ENCODE results near the gene SLC15A5.

Gene SLC15A5

DNA sequence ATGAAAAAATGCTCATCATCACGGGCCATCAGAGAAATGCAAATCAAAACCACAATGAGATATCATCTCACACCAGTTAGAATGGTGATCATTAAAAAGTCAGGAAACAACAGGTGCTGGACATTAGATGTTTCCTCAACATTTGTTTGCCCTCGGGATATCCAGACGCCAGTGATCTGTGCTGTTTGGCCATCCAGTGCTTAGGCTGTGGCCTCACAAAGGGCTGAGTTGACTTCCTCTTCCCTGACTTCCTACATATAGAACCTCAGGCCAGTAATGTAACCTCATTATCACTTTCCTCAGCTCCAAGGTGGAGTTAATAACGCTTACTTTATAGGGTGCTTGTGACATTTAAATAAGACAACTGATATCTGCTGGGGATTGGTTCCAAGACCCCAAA lies 51.8 kb downstream of the SLC15A5 start:
- Histone ChIP-seq H3K27me3 (ENCODE audit: control insufficient read depth in 1 of 2, insufficient read depth in 2 of 2, low read length in 2 of 2) (no peaks in the 10 kb centered on the region), H3K4me1 (ENCODE audit: control insufficient read depth, insufficient read depth, low read length) (no peaks in the 10 kb centered on the region)

DNA sequence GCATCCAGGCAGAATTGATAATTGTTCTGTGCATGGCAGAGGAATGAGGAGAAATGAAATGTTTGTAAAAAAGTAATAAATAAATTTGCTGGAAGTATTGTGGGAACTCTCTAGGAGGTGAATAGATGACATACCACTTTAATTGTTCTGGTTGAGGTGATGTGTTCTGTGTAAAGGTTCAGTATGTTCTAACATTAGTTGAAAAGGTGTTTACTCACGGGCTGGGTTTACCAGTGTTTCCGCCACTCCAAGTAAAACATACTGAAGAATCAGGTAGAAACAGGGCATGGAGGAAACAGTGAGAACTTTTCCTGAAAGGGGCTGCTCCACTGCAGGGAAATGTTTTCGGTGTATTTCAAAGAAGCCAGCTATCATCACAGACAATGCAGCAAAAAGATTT lies 53.3 kb downstream of the SLC15A5 start:
- Histone ChIP-seq H3K4me3 (ENCODE audit: low read length in 2 of 2) (no peak overlapping the region), H3K9me3 (ENCODE audit: control insufficient read depth in 2 of 2, low read length in 2 of 2) (no peaks in the 10 kb centered on the region), H3K27me3 (ENCODE audit: control insufficient read depth in 1 of 2, insufficient read depth in 2 of 2, low read length in 2 of 2) (no peaks in the 10 kb centered on the region), H3K9ac (ENCODE audit: low read length in 2 of 2) (no peak overlapping the region), H3K36me3 (ENCODE audit: control insufficient read depth in 2 of 2, insufficient read depth in 2 of 2, low read length in 2 of 2) (no peaks in the 10 kb centered on the region), H3K4me1 (ENCODE audit: control insufficient read depth, insufficient read depth, low read length) (no peaks in the 10 kb centered on the region), H3K27ac (ENCODE audit: low read length) (no peak overlapping the region)

More for the DNA sequence above, 51.8 kb downstream of the SLC15A5 start:
- Histone ChIP-seq H3K36me3 (ENCODE audit: control insufficient read depth in 2 of 2, insufficient read depth in 2 of 2, low read length in 2 of 2) (no peaks in the 10 kb centered on the region), H3K27ac (ENCODE audit: low read length) (no peak overlapping the region), H3K9ac (ENCODE audit: low read length in 2 of 2) (no peak overlapping the region), H3K4me3 (ENCODE audit: low read length in 2 of 2) (no peak overlapping the region), H3K9me3 (ENCODE audit: control insufficient read depth in 2 of 2, low read length in 2 of 2) (no peaks in the 10 kb centered on the region)

DNA sequence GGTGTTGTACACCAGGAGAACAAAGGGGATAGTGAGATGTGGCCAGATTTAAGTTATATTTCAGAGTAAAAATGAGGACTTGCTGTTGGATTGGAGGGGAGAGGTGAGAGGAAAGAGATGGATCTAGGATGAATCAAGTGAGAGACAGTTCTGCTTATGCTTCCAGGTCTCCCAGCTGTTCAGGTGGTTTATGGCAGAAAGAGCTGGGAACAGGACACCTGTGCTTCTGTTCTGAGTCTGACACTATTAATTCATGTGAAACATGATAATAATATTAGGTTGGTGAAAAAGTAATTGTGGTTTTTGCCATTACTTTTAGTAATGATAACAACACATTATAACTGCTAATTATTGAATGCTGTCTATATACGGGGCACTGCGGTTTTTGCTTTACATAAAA lies 55.7 kb downstream of the SLC15A5 start:
- Histone ChIP-seq H3K27me3 (ENCODE audit: control insufficient read depth in 1 of 2, insufficient read depth in 2 of 2, low read length in 2 of 2) (no peaks in the 10 kb centered on the region), H3K9ac (ENCODE audit: low read length in 2 of 2) (no peak overlapping the region), H3K4me1 (ENCODE audit: control insufficient read depth, insufficient read depth, low read length) (no peaks in the 10 kb centered on the region), H3K36me3 (ENCODE audit: control insufficient read depth in 2 of 2, insufficient read depth in 2 of 2, low read length in 2 of 2) (no peaks in the 10 kb centered on the region), H3K4me3 (ENCODE audit: low read length in 2 of 2) (no peak overlapping the region), H3K9me3 (ENCODE audit: control insufficient read depth in 2 of 2, low read length in 2 of 2) (no peaks in the 10 kb centered on the region), H3K27ac (ENCODE audit: low read length) (no peak overlapping the region)

DNA sequence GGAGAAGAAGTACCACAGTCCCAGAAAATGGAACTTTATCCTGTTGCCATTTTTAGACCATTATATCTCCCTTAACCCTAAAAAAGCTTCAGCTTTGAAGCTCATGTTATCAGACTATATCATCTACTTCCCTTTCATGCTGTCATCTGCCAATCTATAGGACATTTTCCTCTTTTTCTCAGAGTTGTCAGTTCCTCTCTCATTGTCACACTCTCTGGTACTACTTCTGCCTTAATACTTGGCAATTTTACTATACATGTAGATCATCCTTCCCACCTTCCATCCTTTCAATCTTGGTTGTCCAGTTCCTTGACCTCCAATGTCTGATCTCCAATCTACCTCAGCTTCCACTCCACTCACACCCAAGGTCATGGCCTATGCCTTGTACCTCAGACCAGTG lies 57.4 kb downstream of the SLC15A5 start:
- no peak overlapping the region for H3K27ac ChIP-seq (ENCODE audit: low read length)
- H3K9me3 ChIP-seq (ENCODE audit: control insufficient read depth in 2 of 2, low read length in 2 of 2) = no peaks in the 10 kb centered on the region
- no peak overlapping the region for H3K4me3 ChIP-seq (ENCODE audit: low read length in 2 of 2)

DNA sequence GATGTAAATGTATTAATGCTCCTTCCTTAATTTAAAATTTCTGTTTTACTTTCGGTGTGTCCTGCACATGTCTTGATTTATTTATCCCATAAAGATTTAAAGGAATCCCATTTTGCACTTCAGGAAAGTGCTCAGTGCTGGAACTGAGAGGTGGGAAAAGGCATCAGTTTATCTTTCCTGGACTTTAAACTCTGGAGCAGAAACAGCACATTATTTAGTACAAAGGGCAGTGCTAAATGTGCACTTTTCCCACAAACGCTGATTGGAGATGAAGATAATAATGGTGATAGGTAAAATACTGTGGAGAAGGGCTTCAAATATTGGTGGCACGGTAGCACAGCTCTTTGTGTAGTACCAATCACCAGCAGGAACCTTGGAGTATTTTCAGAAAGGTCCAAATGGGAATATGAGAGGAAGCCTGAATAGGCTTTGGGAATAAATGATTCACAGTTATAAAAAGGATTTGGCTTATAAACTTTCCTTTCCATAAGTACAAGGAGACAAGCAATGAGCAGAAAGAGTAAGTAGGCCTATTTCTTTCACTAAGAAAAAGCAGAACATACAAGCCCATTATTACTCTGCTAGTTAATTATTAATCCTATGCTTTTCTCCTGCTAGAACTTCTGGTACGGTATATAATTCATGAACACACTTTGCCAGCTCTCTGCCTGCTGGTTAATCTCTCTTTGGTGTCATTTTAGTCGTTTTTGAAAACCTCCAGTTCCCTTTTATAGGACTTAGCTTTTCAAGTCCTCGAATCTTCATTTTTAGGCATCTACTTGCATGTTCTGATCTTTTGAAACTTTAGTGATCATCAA lies 58.3 kb downstream of the SLC15A5 start:
- H3K9me3 ChIP-seq (ENCODE audit: control insufficient read depth in 2 of 2, low read length in 2 of 2) = no peaks in the 10 kb centered on the region
- no peaks in the 10 kb centered on the region for H3K4me1 ChIP-seq (ENCODE audit: control insufficient read depth, insufficient read depth, low read length)
- H3K4me3 ChIP-seq (ENCODE audit: low read length in 2 of 2) = no peak overlapping the region
- no peak overlapping the region for H3K27ac ChIP-seq (ENCODE audit: low read length)
- H3K27me3 ChIP-seq (ENCODE audit: control insufficient read depth in 1 of 2, insufficient read depth in 2 of 2, low read length in 2 of 2) = no peaks in the 10 kb centered on the region
- no peak overlapping the region for H3K9ac ChIP-seq (ENCODE audit: low read length in 2 of 2)
- no peaks in the 10 kb centered on the region for H3K36me3 ChIP-seq (ENCODE audit: control insufficient read depth in 2 of 2, insufficient read depth in 2 of 2, low read length in 2 of 2)

More for the DNA sequence above, 57.4 kb downstream of the SLC15A5 start:
- Histone ChIP-seq H3K9ac (ENCODE audit: low read length in 2 of 2) (no peak overlapping the region), H3K27me3 (ENCODE audit: control insufficient read depth in 1 of 2, insufficient read depth in 2 of 2, low read length in 2 of 2) (no peaks in the 10 kb centered on the region), H3K36me3 (ENCODE audit: control insufficient read depth in 2 of 2, insufficient read depth in 2 of 2, low read length in 2 of 2) (no peaks in the 10 kb centered on the region), H3K4me1 (ENCODE audit: control insufficient read depth, insufficient read depth, low read length) (no peaks in the 10 kb centered on the region)

DNA sequence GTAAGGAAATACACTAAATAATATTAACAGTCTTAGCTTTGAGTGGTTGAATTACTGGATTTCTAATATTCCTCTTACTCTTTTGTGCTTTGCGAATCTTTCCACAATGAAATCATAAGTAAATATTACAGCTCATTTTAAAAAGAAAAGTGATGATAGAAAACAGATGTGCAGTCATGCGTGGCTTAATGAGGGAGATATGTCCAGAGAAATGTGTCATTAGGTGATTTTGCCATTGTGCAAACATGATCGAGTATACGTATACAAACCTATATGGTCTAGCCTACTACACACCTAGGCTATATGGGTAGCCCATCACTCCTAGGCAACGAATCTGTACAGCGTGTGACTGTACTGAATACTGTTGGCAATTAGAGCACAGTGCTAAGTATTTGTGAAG lies 59.3 kb downstream of the SLC15A5 start:
- H3K4me1 ChIP-seq (ENCODE audit: control insufficient read depth, insufficient read depth, low read length) = no peaks in the 10 kb centered on the region
- no peak overlapping the region for H3K4me3 ChIP-seq (ENCODE audit: low read length in 2 of 2)
- H3K36me3 ChIP-seq (ENCODE audit: control insufficient read depth in 2 of 2, insufficient read depth in 2 of 2, low read length in 2 of 2) = no peaks in the 10 kb centered on the region
- no peak overlapping the region for H3K9ac ChIP-seq (ENCODE audit: low read length in 2 of 2)
- no peaks in the 10 kb centered on the region for H3K27me3 ChIP-seq (ENCODE audit: control insufficient read depth in 1 of 2, insufficient read depth in 2 of 2, low read length in 2 of 2)
- H3K27ac ChIP-seq (ENCODE audit: low read length) = no peak overlapping the region
- H3K9me3 ChIP-seq (ENCODE audit: control insufficient read depth in 2 of 2, low read length in 2 of 2) = no peaks in the 10 kb centered on the region

DNA sequence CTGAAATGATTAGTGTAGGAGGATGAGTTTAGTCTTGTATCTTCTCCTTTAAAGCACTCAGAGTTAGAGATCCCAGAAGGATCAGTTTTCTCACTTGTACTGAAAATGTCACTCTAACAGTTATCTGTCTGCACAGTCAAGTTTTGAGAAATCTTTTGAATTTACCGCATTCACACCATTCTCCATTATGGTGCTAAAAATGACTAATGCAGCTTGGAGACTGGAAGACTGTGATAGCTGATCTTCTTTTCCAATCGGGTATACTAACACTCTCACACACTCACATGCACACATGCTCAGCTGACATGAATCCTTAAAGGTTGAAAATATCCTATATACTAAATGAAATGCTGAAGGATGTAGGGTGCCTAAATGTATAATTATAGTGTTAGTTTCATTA lies 65.8 kb downstream of the SLC15A5 start:
- H3K4me1 ChIP-seq (ENCODE audit: control insufficient read depth, insufficient read depth, low read length) = no peaks in the 10 kb centered on the region
- no peak overlapping the region for H3K9ac ChIP-seq (ENCODE audit: low read length in 2 of 2)
- no peaks in the 10 kb centered on the region for H3K36me3 ChIP-seq (ENCODE audit: control insufficient read depth in 2 of 2, insufficient read depth in 2 of 2, low read length in 2 of 2)

DNA sequence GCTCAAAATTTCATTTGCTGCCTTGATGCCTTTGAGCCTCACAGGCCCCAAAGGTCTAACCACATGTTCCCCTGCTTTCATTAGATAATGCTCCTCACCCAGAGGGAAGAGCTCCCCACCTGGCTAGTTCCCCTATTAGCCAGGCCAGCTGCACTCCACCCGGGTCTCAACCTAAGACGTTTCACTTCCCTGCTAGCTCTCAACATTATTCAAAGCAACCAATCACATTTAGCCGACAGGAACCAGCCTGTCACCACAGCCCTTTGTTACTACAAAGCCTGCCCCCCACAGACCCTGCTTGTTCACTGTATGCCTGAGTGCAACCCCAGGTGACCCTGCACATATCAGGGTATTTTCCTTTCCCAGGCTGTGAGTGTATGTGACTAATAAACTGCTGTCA lies 78.6 kb downstream of the SLC15A5 start:
- Histone ChIP-seq H3K4me3 (ENCODE audit: low read length in 2 of 2) (no peak overlapping the region), H3K9me3 (ENCODE audit: control insufficient read depth in 2 of 2, low read length in 2 of 2) (no peaks in the 10 kb centered on the region), H3K4me1 (ENCODE audit: control insufficient read depth, insufficient read depth, low read length) (no peaks in the 10 kb centered on the region), H3K27ac (ENCODE audit: low read length) (no peak overlapping the region), H3K27me3 (ENCODE audit: control insufficient read depth in 1 of 2, insufficient read depth in 2 of 2, low read length in 2 of 2) (no peaks in the 10 kb centered on the region), H3K36me3 (ENCODE audit: control insufficient read depth in 2 of 2, insufficient read depth in 2 of 2, low read length in 2 of 2) (no peaks in the 10 kb centered on the region), H3K9ac (ENCODE audit: low read length in 2 of 2) (no peak overlapping the region)

More for the DNA sequence above, 65.8 kb downstream of the SLC15A5 start:
- H3K9me3 ChIP-seq (ENCODE audit: control insufficient read depth in 2 of 2, low read length in 2 of 2) = no peaks in the 10 kb centered on the region
- no peak overlapping the region for H3K27ac ChIP-seq (ENCODE audit: low read length)
- H3K4me3 ChIP-seq (ENCODE audit: low read length in 2 of 2) = no peak overlapping the region
- H3K27me3 ChIP-seq (ENCODE audit: control insufficient read depth in 1 of 2, insufficient read depth in 2 of 2, low read length in 2 of 2) = no peaks in the 10 kb centered on the region

DNA sequence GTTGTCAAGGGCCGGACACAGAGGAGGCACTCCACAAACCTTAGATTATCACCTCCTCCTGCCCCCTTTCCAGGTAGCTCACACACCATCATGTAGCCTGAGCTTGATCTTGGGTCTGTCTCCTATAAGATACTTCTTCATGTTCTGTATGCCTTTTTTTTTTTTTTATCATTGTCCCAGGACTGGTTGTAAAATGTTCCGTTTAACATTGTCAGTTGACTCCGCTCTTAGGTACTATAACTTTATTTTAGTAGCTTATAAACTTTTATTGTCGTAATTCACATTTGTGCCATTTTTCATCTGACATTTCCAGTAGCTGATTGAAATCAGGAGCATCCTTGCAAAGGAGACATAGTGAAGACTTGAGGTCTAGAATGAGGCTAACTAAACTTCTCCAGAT lies 79.9 kb downstream of the SLC15A5 start:
- H3K27ac ChIP-seq (ENCODE audit: low read length) = no peak overlapping the region
- H3K4me3 ChIP-seq (ENCODE audit: low read length in 2 of 2) = no peak overlapping the region
- H3K27me3 ChIP-seq (ENCODE audit: control insufficient read depth in 1 of 2, insufficient read depth in 2 of 2, low read length in 2 of 2) = no peaks in the 10 kb centered on the region
- no peaks in the 10 kb centered on the region for H3K4me1 ChIP-seq (ENCODE audit: control insufficient read depth, insufficient read depth, low read length)
- no peaks in the 10 kb centered on the region for H3K9me3 ChIP-seq (ENCODE audit: control insufficient read depth in 2 of 2, low read length in 2 of 2)
- H3K9ac ChIP-seq (ENCODE audit: low read length in 2 of 2) = no peak overlapping the region
- no peaks in the 10 kb centered on the region for H3K36me3 ChIP-seq (ENCODE audit: control insufficient read depth in 2 of 2, insufficient read depth in 2 of 2, low read length in 2 of 2)

DNA sequence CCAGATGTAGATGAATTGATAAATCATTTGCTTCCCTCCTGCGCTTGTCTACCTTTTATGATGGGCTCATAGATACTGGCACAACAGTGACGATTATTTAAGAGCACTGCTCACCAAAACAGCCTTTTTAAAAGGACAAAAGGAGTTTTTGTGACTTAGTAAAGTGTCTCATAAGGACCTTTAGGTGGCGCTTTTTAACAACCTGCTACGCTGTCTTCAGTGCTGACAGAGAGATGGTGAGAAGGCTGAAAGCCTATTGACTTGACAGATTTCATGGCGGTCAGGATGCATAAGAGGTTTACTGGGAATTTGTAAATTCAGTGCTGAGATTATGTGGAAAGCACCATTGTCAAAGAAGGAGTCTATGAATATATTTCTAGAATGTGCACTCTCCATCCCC lies 87.6 kb downstream of the SLC15A5 start:
- Histone ChIP-seq H3K36me3 (ENCODE audit: control insufficient read depth in 2 of 2, insufficient read depth in 2 of 2, low read length in 2 of 2) (no peaks in the 10 kb centered on the region), H3K27ac (ENCODE audit: low read length) (no peak overlapping the region), H3K27me3 (ENCODE audit: control insufficient read depth in 1 of 2, insufficient read depth in 2 of 2, low read length in 2 of 2) (no peaks in the 10 kb centered on the region), H3K9me3 (ENCODE audit: control insufficient read depth in 2 of 2, low read length in 2 of 2) (no peaks in the 10 kb centered on the region), H3K4me3 (ENCODE audit: low read length in 2 of 2) (no peak overlapping the region), H3K9ac (ENCODE audit: low read length in 2 of 2) (no peak overlapping the region), H3K4me1 (ENCODE audit: control insufficient read depth, insufficient read depth, low read length) (no peaks in the 10 kb centered on the region)

DNA sequence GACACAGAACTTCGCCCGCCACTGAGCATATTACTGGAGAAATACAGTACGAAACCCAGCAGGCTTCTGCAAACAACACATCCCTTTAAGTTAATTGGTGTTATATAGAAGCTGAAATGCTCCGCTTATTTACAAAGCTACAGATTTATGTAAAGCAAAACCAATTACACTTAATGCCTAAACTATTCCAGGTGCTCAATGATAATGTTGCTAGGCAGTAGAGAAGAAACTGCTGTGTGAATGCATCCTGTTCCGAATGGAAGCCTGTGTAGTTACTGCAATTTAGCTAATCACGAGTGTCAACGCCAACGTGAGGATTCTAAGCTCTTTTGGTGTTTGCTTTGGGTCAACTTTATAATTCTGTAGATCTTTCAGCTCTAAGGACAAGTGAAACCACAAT lies 89.8 kb downstream of the SLC15A5 start:
- Histone ChIP-seq H3K9ac (ENCODE audit: low read length in 2 of 2) (no peak overlapping the region), H3K27ac (ENCODE audit: low read length) (no peak overlapping the region), H3K36me3 (ENCODE audit: control insufficient read depth in 2 of 2, insufficient read depth in 2 of 2, low read length in 2 of 2) (no peaks in the 10 kb centered on the region), H3K4me1 (ENCODE audit: control insufficient read depth, insufficient read depth, low read length) (no peaks in the 10 kb centered on the region), H3K4me3 (ENCODE audit: low read length in 2 of 2) (no peak overlapping the region), H3K27me3 (ENCODE audit: control insufficient read depth in 1 of 2, insufficient read depth in 2 of 2, low read length in 2 of 2) (no peaks in the 10 kb centered on the region), H3K9me3 (ENCODE audit: control insufficient read depth in 2 of 2, low read length in 2 of 2) (no peaks in the 10 kb centered on the region)

Measured in stomach smooth muscle (tissue), 2 donors.